ENCODE measurements around the gene DND1.
"Not testable (repeated sequence)": the region's sequence is repeated elsewhere in the genome, so short reads cannot be mapped to it uniquely, and the experiment has no call there.

The DND1 gene

GRCh38 chr5:140672455-140673186 lies 755 bp downstream of the DND1 start:
- DNase-seq (ENCODE audit: low read depth): no peak

- no peak for DNase-seq (ENCODE audit: low read depth)
Measured at GRCh38 chr5:140671472-140672125, 1.8 kb downstream of the DND1 start.

- DNase-seq (ENCODE audit: low read depth): not testable (repeated sequence)
Measured at GRCh38 chr5:140671035-140671434, 2.3 kb downstream of the DND1 start.

- DNase-seq (ENCODE audit: low read depth): peak; percentile 94
Measured at GRCh38 chr5:140664359-140665119, 8.8 kb downstream of the DND1 start, which contains the start of gene WDR55. Gene WDR55, plus strand, starts transcription at chr5:140664904. Its CDS starts 9 bp downstream, at chr5:140664913.

- no peak for DNase-seq (ENCODE audit: low read depth)
Measured at GRCh38 chr5:140664030-140664358, 9.4 kb downstream of the DND1 start.

GRCh38 chr5:140660371-140660770 lies 13.0 kb downstream of the DND1 start:
- not testable (repeated sequence) for DNase-seq (ENCODE audit: low read depth)

- DNase-seq (ENCODE audit: low read depth): no peak
Measured at GRCh38 chr5:140658870-140659269, 14.5 kb downstream of the DND1 start.

- DNase-seq (ENCODE audit: low read depth): no peak
Measured at GRCh38 chr5:140647042-140647419, 26.3 kb downstream of the DND1 start.

- DNase-seq (ENCODE audit: low read depth): no peak
Measured at GRCh38 chr5:140642718-140643117, 30.7 kb downstream of the DND1 start.

GRCh38 chr5:140641716-140642115 lies 31.7 kb downstream of the DND1 start:
- DNase-seq (ENCODE audit: low read depth): no peak

GRCh38 chr5:140639148-140639981 lies 34.0 kb downstream of the DND1 start, which contains the start of gene TMCO6:
Gene TMCO6, plus strand, starts transcription at chr5:140639451. Its CDS starts 77 bp downstream, at chr5:140639528.
- DNase-seq (ENCODE audit: low read depth): peak; percentile 96

GRCh38 chr5:140638898-140639147 lies 34.6 kb downstream of the DND1 start:
- DNase-seq (ENCODE audit: low read depth): not testable (repeated sequence)

- no peak for DNase-seq (ENCODE audit: low read depth)
Measured at GRCh38 chr5:140637371-140638100, 35.8 kb downstream of the DND1 start.

- DNase-seq (ENCODE audit: low read depth): no peak
Measured at GRCh38 chr5:140635291-140636257, 37.8 kb downstream of the DND1 start.

GRCh38 chr5:140634103-140634502 lies 39.3 kb downstream of the DND1 start:
- DNase-seq (ENCODE audit: low read depth): no peak

- no peak for DNase-seq (ENCODE audit: low read depth)
Measured at GRCh38 chr5:140633501-140633900, 39.9 kb downstream of the DND1 start.

GRCh38 chr5:140633021-140633471 lies 40.3 kb downstream of the DND1 start, which contains the start of gene CD14:
Gene CD14, minus strand, starts transcription at chr5:140633175. Its CDS starts 104 bp downstream, at chr5:140633071.
- no peak for DNase-seq (ENCODE audit: low read depth)

GRCh38 chr5:140632366-140633020 lies 40.9 kb downstream of the DND1 start:
- DNase-seq (ENCODE audit: low read depth): peak; percentile 22

GRCh38 chr5:140631831-140632365 lies 41.5 kb downstream of the DND1 start:
- DNase-seq (ENCODE audit: low read depth): peak; percentile 11

Data from activated T-helper 1 cell treated with Interleukin-2 at 50 U/mL for 16 hours (primary cell).